Non-pigmented ciliary epithelial cell (primary cell): Measurements from ENCODE around the gene CNTNAP5.

Source experiments
- DNase-seq: peaks from one replicate; pipeline ENCODE4 v3.0.0-alpha.2; 2010; ENCODE audit warnings: low read depth

Gene CNTNAP5

GRCh38 chr2:124153713-124154112 lies 128.6 kb downstream of the CNTNAP5 start:
- no peak for DNase-seq

GRCh38 chr2:124159166-124159565 lies 134.1 kb downstream of the CNTNAP5 start:
- no peak for DNase-seq

DNA sequence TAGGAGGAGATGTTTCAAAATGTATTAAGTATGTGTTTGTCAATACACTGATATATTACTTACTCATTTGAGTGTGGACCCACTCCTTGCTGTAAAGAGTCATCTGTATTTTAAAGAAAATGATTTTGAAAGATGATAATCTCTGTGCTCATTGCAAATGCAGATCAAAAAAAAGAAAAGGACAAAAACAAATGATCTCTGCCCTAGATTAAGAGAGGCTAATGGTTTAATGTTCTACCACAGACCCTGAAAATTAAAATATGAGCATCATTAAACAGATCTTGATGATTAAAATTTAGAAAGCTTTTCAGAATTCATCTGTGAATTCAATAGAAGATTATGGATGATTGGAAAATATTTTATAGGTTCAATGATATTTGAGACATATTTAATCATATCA lies 136.5 kb downstream of the CNTNAP5 start:
- no peak for DNase-seq

GRCh38 chr2:124162256-124162655 lies 137.2 kb downstream of the CNTNAP5 start:
- DNase-seq = no peak

GRCh38 chr2:124163840-124164239 lies 138.8 kb downstream of the CNTNAP5 start:
- DNase-seq = no peak

DNA sequence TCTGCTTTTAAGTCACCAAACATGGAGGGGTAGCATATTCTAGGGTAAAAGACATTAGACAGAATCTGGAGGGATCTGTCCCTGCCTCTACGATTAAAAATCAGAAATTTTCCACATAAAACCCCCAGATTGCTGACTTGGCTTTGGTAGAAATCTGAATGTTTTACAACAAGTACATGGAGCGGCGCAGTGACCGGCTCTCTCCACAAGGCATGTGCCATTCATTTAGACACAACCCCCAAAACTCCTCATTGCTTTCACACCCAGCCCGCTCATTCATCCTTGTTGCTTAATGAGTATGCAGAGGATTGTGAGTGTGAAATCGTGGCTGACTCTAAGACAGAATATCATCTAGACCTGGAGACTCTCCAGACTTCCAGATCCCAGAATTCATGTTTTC lies 140.6 kb downstream of the CNTNAP5 start:
- no peak for DNase-seq

DNA sequence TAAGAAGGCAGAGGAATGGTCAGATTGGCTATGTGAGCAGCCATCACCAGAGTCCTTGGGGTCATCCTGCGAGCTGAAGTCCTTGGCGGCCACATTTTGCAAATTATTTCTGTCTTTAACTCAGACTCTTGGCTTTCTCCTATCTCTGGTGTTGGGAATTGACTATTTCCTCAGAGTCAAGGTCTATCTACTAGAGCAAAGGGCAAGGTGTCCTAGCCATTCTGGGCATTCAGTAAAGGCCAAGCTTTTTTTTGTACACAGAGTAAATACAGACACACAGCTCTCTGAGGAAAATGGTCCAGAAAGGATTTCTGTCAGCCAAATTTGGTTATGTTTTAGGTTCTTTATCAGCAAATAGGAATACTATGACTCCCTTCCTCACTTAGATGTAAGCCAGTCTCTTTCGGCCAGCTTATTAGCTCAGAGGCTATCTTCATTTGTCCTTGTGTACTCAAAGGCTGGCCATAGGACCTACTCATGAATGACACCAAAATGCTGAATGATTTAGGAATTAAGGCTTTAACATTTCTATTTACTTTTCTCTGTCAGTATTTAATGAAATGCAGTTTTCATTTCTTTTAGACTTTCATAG lies 146.5 kb downstream of the CNTNAP5 start:
- DNase-seq = no peak

- no peak for DNase-seq
Measured at GRCh38 chr2:124178719-124179118, 153.6 kb downstream of the CNTNAP5 start.

DNA sequence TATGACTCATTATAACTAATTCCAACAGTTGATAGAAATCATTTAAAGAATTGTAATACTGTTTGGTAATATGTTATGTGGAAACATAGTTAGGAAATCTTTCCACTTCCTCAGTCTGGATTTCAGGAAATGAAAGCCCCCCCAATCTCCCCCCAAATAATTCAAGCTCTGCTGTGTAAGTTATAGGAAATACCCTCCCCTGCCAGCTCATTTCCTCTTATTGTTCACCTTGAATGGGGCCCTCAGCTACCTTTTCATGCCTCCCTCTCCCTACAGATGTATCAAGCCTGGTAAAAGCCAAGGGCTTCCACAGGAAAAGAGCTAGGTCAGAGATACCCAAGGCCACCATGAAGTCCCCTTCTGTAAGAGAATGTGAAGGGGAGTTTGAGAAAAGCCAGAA lies 155.5 kb downstream of the CNTNAP5 start:
- no peak for DNase-seq

- no peak for DNase-seq
Measured at GRCh38 chr2:124186801-124187200, 161.7 kb downstream of the CNTNAP5 start.

GRCh38 chr2:124187948-124188347 lies 162.9 kb downstream of the CNTNAP5 start:
- DNase-seq = no peak

GRCh38 chr2:124193706-124194105 lies 168.6 kb downstream of the CNTNAP5 start:
- no peak for DNase-seq

- DNase-seq = no peak
Measured at GRCh38 chr2:124201713-124202112, 176.6 kb downstream of the CNTNAP5 start.

GRCh38 chr2:124209441-124209840 lies 184.4 kb downstream of the CNTNAP5 start:
- DNase-seq = no peak

- DNase-seq = no peak
Measured at GRCh38 chr2:124211461-124211860, 186.4 kb downstream of the CNTNAP5 start.

- DNase-seq = no peak
Measured at GRCh38 chr2:124213977-124214587, 189.0 kb downstream of the CNTNAP5 start.

- DNase-seq = no peak
Measured at GRCh38 chr2:124246170-124246569, 221.1 kb downstream of the CNTNAP5 start.

DNA sequence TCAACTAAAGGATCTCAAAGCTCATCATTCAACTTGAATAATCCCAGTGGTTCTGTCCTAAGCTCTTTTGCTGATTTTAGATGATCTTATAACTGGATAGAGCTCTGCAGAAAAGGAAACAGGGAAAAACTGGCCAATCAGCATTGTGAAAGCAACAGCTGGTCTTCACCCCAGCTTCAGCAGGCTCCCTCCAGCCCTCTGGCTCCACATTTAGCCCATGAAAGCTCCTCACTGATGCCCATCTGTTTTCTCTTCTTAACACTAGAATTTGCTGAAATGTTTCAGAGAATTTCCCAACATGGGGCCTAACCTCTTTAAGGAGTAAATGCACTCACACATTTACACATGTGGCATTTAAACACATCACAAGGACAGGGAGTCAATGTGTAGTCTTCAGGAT lies 223.3 kb downstream of the CNTNAP5 start:
- no peak for DNase-seq

- DNase-seq = no peak
Measured at GRCh38 chr2:124250433-124250832, 225.3 kb downstream of the CNTNAP5 start.

GRCh38 chr2:124254621-124255020 lies 229.5 kb downstream of the CNTNAP5 start:
- no peak for DNase-seq

GRCh38 chr2:124257120-124257519 lies 232.0 kb downstream of the CNTNAP5 start:
- no peak for DNase-seq

GRCh38 chr2:124258140-124258880 lies 233.2 kb downstream of the CNTNAP5 start:
- no peak for DNase-seq

- DNase-seq = no peak
Measured at GRCh38 chr2:124261456-124261855, 236.4 kb downstream of the CNTNAP5 start.
